Endometrium (tissue), 2 donors: ENCODE data around the gene PIGM.

Source experiments
- FAIRE-seq: peaks from 2 replicates; lab custom pipeline; 2012; peaks lifted over from hg19 to GRCh38; lab: Jason Lieb, UNC
- donor health status: control.
- donor health status: control.

PIGM gene

DNA sequence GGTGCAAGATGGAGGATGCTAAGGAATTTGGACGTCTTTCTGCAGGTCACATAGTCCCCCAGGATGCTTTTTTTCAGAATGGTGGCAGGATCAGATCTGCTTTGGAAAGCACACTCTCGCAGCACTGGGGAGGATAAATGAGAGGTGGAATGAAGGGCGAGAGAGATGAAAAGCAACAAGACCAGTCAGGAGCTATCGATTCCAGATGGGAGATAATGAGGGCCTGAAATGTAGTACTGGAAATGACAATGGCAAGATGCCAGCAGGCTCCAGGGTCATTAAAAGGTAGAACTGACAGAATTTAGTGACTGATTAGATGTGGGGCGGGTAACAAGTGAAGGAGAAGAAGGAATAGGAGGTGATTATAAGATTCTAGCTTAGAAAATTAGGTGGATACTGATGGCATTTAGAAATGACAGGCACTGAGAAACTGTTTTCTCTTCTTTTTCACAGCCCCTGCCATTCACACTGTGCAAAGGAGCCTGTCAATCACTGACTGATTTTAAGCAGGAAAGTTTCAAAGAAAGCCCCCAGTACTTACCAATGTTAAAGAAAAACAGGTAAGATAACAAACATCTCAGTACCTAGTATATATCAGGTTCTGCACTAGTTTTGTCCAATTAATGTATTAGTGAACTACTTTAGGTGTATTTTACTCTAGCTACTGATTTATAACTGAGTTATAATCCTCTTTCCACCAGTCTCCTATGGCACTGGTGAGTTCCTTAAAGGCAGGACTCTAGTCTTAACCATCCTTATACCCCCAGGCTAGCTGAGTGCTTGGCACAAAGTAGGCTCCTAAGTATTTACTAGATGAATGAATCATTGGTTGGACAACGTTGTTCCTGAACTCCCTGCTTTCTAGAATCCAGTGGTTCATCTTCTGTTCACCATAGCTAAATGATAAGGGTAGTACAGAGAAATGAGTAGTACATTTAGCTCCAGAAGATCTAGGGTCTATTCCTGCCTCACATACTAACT lies 9.2 kb downstream of the PIGM start:
- FAIRE-seq = no peak

DNA sequence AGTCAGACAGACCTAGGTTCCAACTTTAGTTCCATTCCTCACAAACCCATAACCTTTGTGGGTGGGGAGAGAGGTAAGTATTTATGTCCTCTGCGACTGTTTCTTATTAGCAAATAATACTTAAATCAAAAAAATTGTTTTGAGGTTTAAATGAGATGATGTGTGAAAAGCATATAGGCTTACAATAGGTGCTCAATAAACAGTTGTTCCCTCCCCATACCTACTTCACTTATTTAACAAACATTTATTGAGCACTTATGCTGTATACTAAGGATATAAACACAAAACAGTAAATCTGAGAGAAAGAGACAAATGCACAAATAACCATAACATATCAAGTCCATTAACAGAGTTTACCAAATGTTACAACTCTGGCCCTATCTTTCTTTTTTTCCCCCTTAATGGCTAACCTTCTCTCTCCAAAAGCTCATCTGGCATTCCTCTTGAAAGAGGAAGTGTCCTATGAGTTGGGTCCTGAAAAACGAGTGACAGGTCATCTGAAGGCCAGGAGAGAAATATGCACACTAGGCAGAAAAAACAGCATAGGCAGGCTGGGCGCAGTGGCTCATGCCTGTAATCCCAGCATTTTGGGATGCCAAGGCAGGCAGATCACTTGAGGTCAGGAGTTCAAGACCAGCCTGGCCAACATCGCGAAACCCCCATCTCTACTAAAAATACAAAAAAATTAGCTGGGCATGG lies 10.3 kb downstream of the PIGM start:
- FAIRE-seq = no peak

GRCh38 chr1:160020196-160020595 lies 11.6 kb downstream of the PIGM start:
- no peak for FAIRE-seq

GRCh38 chr1:160018900-160019299 lies 12.9 kb downstream of the PIGM start:
- no peak for FAIRE-seq

DNA sequence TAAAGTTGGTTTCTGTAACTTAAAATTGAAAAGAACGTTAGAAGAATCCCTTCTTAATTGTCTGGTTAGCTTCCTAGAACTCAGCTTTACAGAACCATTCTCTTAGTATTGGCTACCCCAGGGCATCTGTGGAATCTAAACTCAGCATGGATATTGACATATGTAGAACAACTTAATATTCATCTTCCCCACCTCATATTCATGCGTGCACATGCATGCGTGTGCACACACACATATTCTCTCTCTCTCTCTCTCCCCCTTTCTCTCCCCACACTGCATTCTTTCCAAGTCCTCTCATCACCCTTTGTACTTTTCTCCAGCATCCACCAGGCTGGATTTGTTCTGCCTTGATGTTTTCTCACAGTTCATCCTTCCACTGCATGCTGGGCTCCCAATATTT lies 13.4 kb downstream of the PIGM start:
- FAIRE-seq = no peak

GRCh38 chr1:160017592-160017991 lies 14.2 kb downstream of the PIGM start:
- FAIRE-seq = no peak

DNA sequence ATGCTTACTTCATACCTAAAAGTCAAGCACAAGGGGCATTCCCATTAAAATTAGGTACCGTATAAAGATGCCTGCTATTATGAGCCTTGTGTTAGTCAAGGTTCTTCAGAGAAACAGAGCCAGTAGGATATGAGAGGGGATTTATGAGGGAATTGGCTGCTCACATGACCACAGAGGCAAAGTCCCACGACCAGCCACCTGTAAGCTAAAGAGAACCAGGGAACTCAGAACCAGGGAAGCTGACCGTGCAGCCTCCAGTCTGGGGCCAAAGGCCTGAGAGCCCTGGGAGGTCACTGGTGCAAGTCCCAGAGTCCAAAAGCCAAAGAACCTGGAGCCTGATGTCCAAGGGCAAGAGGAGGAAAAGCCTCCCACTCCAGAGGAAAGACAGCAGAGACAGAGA lies 20.0 kb downstream of the PIGM start:
- no peak for FAIRE-seq

DNA sequence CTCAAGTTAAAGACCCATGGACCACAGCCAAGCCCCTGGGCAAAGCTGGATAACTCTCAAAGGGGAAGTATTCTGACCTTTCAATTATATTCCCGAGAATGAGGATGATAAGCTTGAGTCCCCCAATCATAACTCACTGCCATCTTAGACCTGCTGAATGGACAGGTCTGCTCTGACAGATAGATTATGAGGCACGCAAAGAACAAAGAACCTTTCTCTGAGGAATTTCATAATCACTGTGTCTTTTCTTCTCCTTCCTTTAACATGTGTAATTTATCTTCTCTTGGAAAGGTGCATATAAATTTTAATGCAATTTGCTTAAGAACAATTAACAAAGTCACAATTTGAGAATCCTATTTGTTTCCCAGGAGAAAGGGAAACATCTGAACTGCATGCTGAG lies 22.0 kb downstream of the PIGM start:
- FAIRE-seq = no peak

DNA sequence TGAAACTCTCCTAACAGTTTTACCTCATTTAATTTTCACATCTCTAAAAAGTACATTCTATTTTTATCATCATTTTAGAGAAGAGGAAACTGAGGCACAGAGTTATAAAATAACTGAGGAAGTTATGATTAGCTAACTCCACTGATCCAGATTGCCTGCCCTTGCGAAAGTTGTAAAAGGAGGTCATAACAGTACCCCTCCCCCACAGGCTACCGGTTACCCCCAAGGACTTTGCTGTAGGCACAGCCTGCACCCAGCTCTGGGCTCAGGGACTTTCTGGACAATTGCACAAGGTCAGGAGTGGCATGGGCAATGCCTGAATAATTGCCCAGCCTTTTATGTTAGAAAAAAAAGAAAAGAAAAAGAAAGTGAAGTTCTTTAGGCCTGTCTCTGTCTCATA lies 22.7 kb downstream of the PIGM start:
- FAIRE-seq = no peak

DNA sequence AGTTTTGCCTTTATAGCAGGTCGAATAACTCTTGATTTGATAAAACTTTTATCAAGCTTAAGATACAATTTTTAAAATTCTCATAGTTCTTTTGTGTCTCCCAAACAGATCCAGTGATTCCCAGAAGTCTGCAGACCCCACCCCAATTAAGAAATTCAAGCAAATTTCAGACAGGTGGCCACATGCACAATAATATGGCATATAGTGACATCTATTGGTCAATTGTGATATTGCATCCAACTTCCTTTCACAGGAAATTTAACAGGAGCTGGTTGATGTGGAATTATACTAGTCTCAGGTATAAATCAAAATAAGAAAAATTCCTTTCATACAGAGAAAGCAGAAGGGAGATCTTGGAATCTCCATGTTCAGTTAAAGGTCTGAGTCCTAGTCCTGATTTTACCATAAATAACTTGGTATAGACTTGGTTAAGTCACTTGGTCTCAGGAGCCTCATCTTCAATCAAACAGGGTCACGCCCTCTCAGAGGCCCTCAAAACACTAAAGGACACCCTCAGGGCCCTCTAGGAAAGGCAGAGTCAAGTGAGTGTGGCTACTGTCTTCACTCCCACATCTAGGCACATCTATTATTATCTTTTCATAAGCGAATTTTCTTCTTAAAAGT lies 24.1 kb downstream of the PIGM start:
- FAIRE-seq = peak; percentile 64

GRCh38 chr1:160006312-160006940 lies 25.4 kb downstream of the PIGM start:
- no peak for FAIRE-seq

DNA sequence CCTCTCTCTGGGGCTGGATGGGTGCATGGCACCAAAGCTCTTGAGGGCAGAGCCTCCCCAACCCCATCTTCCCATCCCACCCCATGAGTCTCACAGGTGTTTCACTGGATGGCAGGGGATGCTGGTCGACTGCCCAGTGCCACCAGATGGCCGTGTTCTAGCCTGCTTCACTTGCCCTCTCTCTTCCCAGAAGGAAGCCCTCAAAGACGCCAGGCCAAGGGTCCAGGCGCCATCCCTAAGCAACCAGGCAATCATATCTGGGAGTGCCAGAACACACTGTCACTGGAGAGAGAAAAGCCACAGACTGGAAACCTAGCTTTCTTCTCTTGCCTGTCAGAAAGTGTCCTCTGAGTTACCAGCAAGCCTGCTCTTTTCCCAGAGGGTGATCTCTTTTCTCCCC lies 26.7 kb downstream of the PIGM start:
- no peak for FAIRE-seq

- FAIRE-seq = no peak
Measured at GRCh38 chr1:160004425-160004824, 27.4 kb downstream of the PIGM start.

- no peak for FAIRE-seq
Measured at GRCh38 chr1:160004001-160004400, 27.8 kb downstream of the PIGM start.

DNA sequence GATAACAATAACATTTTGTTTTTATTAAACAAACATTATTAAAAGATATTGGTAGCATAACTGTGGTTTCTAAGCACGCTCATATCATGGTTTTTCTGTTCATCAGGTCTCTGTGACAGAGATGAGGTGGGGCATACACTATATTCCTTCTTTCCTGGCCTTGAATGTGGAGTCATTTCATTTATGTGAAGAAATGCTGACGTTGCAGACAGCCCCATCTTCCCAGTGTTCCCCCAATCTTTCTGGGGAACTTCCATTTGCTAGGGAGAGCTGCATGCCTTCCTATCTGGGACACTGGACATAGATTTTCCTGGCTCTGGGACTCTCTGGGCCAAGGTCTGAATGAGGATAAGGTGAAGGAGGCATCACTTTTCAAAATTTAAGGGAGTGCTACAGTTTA lies 30.4 kb downstream of the PIGM start:
- no peak for FAIRE-seq

DNA sequence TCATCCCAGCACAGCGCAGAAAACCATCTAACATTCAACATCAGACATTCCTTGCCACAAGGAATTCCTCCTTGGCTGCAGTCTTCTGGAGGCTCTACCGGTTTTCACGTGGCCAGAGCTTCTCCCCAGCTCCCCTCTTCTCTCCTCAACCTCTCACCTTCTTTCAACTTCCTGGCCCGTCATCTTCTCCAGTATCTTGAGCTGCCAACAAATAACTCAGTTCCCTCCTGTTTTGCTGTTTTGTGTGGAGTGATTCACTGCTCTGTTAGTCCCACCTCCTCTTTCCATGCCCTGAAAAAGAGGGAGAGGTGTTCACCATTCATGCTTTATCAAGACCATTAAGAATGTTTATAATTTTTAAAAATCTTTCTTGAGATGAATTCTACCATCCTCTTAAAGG lies 32.6 kb downstream of the PIGM start:
- FAIRE-seq = no peak

GRCh38 chr1:159996653-159997052 lies 35.1 kb downstream of the PIGM start:
- FAIRE-seq = no peak

DNA sequence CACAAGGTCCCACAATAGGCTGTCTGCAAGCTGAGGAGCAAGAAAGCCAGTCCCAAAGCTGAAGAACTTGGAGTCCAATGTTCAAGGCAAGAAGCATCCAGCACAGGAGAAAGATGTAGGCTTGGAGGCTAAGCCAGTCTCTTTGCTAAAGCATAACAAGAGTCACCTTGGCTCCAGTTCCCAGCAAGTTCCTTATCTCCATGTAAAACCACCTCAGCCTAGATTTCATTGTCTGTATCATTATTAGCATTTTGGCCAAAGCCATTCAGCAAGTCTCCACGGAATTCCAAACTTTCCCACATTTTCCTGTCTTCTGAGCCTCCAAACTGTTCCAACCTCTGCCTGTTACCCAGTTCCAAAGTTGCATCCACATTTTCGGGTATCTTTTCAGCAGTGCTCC lies 36.9 kb downstream of the PIGM start:
- FAIRE-seq = no peak

- FAIRE-seq = no peak
Measured at GRCh38 chr1:159993911-159994310, 37.9 kb downstream of the PIGM start.

- no peak for FAIRE-seq
Measured at GRCh38 chr1:159992161-159992560, 39.6 kb downstream of the PIGM start.

- FAIRE-seq = no peak
Measured at GRCh38 chr1:159991513-159991912, 40.3 kb downstream of the PIGM start.

DNA sequence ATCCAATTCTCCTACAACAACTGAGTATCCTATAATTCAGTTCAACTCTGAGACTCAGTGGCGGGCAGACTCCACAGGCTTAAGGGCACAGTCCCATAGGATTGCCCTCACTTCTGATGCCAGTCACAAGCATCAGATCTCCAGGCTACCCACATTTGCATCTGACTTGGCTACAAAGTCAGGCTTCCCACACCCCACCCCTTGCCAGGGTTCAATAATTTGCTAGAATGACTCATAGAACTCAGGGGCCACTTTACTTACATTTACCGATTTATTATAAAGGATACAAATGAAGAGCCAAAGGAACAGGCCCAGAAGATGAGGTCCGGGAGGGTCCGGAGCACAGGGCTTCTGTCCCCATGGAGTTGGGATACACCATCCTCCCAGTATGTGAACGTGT lies 41.8 kb downstream of the PIGM start:
- no peak for FAIRE-seq

DNA sequence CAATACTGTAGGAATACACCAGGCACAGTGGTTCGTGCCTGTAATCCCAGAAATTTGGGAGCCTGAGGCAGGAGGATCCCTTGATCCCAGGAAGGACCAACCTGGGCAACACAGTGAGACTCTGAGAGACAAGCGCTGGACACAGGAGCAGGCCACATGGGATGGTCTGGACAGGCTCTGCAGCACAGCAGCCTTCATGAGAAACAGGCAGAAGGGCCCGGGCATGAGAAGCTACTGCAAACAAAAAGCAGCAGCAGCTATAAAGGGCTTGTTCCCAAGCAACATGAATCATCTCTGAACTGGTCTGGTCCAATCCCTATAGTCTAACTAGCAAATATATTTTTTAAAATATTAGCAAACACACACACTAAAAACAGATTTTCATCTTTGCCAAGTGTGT lies 42.2 kb downstream of the PIGM start:
- FAIRE-seq = no peak
